Raji (cell line): Measurements from ENCODE around the gene IFNA21.
"Not testable (repeated sequence)": the region's sequence is repeated elsewhere in the genome, so short reads cannot be mapped to it uniquely, and the experiment has no call there.

Experiments
- POLR2A ChIP-seq: IDR thresholded peaks from 2 replicates; pipeline ENCODE4 v1.6.1; 2011; ENCODE audit warnings: low read depth, low read length, control low read depth; ENCODE audit not compliant: insufficient read depth

The IFNA21 gene

DNA sequence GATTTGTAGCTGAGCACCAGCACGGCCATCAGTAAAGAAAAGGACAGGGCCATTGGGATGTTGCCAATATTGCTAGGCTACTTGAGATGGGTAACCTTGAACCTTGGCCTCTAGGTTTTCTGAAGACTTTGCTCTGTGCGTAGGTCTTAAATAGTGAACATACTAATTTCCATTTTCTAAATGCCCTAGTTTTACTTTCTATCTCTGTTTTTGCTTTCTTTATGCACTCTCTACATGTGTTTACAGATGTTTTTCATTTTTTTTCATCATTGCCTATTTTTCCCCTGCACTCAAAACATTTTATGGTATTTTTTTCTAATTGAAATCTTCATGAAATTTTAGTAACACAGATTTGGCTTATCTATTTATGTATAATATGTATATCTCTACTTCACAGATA lies at the start of gene IFNA21:
Gene IFNA21 (minus strand): TSS at position 101 of the 400 bp plus-strand sequence. CDS start 48 bp downstream, at position 53.
- not testable (repeated sequence) for TF ChIP-seq POLR2A

DNA sequence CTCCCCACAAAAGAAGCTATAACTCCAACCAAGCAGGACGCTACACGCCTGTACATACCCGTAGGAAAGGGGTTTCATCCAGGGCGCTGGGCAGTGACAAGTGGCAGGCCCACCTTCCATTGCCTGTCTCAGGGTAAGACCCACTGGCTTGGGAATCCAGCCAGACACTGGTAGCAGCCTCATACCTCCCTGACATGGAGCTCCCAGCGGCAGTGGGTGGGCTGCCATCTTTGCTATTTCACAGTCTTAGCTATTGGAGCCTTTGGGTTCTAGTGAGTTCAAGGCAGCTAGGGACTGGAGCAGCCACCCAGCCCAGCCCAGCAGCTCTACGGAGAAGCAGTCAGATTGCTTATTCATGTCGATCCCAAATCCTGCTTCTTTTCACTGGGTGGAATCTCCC lies 43.9 kb upstream of the IFNA21 start:
- TF ChIP-seq POLR2A, result no peak

DNA sequence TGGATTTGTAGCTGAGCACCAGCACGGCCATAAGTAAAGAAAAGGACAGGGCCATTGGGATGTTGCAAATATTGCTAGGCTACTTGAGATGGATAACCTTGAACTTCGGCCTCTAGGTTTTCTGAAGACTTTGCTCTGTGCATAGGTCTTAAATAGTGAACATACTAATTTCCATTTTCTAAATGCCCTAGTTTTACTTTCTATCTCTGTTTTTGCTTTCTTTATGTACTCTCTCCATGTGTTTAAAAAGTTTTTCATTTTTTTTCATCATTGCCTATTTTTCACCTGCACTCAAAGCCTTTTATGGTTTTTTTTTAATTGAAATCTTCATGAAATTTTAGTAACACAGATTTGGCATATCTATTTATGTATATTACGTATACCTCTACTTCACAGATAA lies 40.6 kb upstream of the IFNA21 start, which contains the start of gene IFNA10:
Gene IFNA10 (minus strand): TSS at position 101 of the 400 bp plus-strand sequence. CDS start 46 bp downstream, at position 55.
- TF ChIP-seq POLR2A, result not testable (repeated sequence)

DNA sequence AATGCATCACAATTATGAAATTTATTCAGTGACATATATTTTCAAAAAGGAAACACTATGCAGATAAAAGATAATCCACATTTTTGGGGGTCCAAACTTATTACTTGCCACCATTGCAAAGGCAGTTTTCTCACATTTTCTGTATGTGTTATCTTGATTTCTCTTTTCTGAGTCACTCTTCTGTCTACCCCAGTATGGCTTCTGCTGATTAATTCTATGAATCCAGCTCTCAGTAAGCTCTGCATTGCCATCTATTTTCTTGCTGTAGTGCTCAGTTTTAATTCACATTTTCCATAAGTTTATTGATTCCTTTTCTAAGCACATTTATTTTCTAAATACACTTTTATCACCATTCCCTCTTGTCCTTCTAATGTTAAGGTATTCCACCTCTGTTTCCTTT lies 38.7 kb upstream of the IFNA21 start:
- TF ChIP-seq POLR2A, result no peak

DNA sequence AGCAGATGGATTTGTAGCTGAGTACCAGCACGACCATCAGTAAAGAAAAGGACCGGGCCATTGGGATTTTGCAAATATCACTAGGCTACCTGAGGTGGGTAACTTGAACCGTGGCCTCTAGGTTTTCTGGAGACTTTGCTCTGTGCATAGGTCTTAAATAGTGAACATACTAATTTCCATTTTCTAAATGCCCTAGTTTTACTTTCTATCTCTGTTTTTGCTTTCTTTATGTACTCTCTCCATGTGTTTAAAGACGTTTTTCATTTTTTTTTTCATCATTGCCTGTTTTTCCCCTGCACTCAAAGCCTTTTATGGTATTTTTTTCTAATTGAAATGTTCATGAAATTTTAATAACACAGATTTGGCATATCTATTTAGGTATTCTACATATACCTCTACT lies 35.6 kb upstream of the IFNA21 start, which contains the start of gene IFNA7:
Gene IFNA7 (minus strand): TSS at position 101 of the 400 bp plus-strand sequence. CDS start 40 bp downstream, at position 61.
- TF ChIP-seq POLR2A, result not testable (repeated sequence)

DNA sequence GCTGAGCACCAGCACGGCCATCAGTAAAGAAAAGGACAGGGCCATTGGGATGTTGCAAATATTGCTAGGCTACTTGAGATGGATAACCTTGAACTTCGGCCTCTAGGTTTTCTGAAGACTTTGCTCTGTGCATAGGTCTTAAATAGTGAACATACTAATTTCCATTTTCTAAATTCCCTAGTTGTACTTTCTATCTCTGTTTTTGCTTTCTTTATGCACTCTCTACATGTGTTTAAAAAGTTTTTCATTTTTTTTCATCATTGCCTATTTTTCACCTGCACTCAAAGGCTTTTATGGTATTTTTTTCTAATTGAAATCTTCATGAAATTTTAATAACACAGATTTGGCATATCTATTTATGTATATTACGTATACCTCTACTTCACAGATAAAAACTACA lies 21.0 kb upstream of the IFNA21 start, which contains the start of gene IFNA4:
Gene IFNA4 (minus strand): TSS at position 101 of the 400 bp plus-strand sequence. CDS start 56 bp downstream, at position 45.
- TF ChIP-seq POLR2A, result not testable (repeated sequence)

DNA sequence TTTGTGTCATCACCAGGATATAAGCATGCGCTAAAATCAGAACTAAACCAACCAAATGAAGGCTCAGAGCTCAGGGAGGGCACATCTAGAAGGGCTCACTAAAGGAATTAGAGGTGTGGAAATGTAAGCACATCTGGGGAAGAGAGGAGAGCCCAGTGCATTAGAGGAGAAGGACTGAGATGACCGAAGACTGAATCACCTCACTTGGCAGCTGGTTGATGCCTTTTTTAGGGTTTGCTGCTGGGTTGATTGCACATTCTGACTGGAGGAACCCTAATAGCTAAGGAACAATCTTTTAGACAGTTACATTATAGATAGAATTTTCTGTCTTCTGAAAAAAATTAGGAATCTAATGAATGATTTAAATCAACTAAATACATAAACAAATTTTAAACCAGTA lies 8.2 kb upstream of the IFNA21 start:
- TF ChIP-seq POLR2A, result no peak

DNA sequence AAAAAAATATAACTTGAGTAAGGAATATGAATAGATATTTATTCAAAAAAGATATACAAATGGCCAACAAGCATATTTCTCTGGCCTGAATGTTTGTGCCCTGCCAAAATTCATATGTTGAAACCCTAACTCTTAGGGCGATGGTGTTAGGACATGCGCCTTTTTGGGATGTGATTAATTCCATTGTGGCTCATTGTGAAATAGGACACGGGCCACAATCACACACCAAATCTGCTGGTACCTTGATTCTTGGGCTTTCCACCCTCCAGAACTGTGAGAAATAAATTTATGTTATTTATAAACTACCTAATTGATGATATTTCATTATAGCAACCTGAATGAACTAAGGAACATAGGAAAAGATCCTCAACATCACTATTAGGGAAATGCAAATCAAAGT lies 5.7 kb upstream of the IFNA21 start:
- no peak for TF ChIP-seq POLR2A

DNA sequence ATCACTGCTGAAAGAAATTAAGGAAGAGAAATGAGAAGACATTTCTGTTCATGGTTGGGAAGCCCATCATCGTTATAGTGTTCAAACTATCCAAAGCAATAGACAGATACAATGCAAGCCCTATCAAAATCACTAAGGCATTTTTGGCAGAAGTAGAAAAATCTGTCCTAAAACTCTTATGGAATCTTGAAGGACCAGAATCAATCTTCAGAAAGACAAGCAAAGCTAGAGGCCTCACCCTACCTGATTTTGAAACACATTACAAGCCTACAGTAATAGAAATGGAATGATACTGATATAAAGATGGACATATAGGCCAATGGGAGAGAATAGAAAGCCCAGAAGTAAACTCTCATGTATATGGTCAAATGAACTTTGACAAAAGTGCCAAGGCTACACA lies 4.9 kb upstream of the IFNA21 start:
- no peak for TF ChIP-seq POLR2A

DNA sequence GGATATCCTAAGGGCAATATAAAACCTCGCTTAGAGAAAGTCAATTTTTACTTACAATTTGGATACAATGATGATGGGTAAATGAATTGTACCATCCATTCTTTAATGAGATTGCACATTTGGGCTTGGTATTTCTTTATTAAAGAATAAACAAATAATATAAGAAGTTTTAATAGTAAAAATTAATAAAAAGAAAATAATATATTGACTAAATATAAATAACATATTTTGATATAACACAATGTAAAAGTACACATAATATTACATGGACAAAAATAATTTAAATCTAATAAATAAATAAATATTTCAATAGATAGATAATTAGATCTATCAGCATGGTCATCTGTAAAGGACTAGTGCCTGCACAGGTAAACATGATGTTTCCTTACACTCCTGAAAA lies 944 bp downstream of the IFNA21 start:
- TF ChIP-seq POLR2A, result no peak

DNA sequence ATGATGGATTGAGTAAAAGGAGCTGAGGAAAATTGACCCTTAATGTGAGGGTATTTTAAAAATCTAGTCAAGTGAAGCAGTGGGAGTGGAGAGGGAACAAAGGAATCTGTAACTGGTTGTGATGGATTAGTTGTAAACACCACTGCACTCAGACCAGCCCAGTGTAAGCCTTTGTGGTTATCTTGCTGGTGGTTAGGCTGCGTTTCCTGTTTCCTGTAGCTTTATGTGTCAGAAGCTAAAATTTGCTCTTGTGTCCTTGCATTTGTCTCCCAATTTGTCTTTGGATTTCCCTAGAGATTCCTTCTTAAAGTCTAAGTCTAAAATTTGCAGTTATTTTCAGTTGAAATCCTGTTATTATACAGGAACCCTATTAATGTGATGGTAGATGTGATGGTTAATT lies 6.3 kb downstream of the IFNA21 start:
- no peak for TF ChIP-seq POLR2A

DNA sequence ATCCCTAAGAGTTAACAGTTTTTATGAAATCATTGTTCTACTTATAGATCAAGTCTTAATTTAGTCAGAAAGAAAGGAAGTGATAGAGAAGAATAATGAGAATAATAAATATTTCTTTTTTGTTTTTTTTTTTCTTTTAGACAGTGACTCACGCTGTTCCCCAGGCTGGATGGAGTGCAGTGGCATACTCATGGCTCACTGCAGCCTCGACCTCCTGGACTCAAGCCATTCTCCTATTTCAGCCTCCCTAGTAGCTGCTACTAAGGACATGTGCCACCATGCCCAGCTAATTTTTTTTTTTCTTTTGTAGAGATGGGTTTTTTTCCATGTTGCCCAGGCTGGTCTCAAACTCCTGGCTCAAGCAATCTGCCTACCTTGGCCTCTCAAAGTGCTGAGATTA lies 11.0 kb downstream of the IFNA21 start:
- no peak for TF ChIP-seq POLR2A

DNA sequence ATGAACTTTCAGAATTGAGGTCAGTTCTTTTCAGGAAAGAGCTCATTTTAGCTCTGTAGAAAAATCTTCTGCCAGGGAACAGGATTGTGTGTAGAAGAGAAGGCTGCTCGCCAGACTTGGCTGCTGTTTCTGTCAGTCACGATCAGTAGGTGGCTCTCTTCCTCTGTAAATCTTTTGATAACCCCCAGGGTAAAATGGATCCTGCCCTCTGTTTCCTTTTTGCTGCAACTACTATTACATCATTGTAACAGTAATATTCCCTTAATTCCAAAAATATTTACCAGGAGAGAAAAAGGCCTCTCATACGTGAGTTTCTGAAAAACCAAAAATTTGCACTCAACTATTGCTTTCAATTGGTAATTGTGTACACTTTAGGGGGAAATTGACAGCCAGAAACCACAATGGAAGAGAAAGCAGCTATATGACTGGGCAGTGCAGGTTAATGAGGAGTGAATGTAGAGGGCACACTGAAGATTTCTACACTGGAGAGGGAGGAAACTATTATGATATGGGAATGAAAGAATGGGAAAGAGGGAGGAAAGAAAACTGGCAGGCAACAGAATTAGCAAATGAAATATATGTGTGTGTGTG lies 12.3 kb downstream of the IFNA21 start:
- no peak for TF ChIP-seq POLR2A

DNA sequence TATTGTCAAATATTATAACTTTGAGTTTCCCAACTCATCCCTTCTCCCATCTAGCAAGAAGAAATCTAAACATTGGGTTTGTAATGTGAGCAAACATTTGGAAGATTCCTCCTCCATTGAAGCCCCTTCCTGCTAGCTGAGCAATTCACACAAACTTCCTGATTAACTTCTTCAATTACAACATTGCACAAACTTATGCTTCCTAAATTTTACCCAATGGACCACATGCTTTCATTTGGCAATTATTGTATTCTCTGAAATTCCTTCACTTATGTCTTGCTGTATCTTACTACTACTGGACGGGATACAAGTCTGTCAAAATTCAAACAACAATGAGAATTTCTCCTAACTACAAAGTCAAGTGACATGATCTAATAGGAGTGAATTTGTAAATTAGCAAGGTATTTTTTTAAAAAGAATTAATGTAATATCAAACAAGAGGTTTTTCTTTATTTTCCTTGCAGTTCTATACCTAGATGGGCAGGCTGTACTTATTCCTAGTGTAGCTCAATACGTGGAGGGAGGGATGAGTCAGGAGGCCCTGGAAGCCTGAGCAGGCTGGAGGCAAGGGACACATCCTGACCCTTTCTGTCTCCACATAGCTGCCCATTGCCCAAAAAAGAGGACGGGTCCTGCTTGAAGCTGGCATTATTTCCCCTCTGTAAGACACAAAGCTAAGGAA lies 13.0 kb downstream of the IFNA21 start:
- TF ChIP-seq POLR2A, result no peak

DNA sequence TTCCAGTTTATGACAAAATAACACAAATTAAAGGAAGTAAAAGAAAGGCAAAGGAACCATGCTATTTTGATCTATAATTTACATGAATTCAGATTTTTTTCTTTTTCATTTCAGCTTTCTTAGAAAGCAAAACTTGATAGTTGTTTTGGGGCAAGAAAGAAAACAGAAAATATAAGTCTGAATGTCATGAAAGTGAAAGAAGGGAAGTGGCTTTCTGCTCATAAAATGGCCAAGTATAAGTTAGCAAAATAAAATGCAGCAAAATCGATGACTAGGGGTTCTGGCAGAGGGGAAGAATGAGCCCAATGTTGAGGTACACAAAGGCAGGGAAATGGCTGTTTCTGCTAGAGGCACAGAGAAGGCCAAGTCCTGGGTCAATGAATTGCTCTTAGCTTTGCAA lies 21.9 kb downstream of the IFNA21 start:
- TF ChIP-seq POLR2A, result no peak

DNA sequence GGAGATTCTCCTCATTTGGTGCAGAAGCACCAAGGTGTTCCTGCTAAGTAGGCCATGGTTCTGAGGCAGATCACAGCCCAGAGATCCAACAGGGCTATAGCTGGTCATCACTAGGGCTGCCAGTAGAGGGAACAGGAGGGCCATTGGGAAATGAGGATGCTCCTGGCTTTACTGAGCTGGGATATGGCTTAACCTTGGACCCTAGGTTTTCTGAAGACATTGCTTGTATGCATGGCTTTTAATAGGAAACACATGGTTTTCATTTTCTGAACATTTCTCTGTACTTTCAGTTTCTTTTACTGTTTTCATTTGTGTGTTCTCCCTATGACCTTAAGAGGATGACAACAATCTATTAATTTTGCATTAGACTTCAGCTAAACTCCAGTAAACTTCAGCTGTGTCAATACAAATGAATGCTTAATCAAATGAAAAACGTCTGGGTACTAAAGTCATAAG lies 25.0 kb downstream of the IFNA21 start, which contains the start of gene IFNW1:
Gene IFNW1 (minus strand): TSS at position 406 of the 456 bp plus-strand sequence. CDS start 262 bp downstream, at position 144.
- TF ChIP-seq POLR2A, result no peak
